ENCODE data around the gene FBXL7.

- TF ChIP-seq, protein P1, sequence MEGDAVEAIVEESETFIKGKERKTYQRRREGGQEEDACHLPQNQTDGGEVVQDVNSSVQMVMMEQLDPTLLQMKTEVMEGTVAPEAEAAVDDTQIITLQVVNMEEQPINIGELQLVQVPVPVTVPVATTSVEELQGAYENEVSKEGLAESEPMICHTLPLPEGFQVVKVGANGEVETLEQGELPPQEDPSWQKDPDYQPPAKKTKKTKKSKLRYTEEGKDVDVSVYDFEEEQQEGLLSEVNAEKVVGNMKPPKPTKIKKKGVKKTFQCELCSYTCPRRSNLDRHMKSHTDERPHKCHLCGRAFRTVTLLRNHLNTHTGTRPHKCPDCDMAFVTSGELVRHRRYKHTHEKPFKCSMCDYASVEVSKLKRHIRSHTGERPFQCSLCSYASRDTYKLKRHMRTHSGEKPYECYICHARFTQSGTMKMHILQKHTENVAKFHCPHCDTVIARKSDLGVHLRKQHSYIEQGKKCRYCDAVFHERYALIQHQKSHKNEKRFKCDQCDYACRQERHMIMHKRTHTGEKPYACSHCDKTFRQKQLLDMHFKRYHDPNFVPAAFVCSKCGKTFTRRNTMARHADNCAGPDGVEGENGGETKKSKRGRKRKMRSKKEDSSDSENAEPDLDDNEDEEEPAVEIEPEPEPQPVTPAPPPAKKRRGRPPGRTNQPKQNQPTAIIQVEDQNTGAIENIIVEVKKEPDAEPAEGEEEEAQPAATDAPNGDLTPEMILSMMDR (conservative IDR thresholded peaks at IDR 0.05) = no peak
- TF ChIP-seq EZH2 (IDR thresholded peaks at IDR 0.05; ENCODE audit: low read depth) = no peak
These were observed 26.4 kb downstream of the FBXL7 start for GRCh38 chr5:15526413-15526812.
